GM19328 (cell line): ENCODE data around the gene FGD5.

ENCODE experiments used
- ATAC-seq: cut with Tn5 transposase; IDR thresholded peaks from one replicate; pipeline ENCODE4 v1.9.1; 2021; ENCODE audit warnings: mild to moderate bottlenecking, moderate library complexity; ENCODE audit not compliant: unreplicated experiment

The FGD5 gene

DNA sequence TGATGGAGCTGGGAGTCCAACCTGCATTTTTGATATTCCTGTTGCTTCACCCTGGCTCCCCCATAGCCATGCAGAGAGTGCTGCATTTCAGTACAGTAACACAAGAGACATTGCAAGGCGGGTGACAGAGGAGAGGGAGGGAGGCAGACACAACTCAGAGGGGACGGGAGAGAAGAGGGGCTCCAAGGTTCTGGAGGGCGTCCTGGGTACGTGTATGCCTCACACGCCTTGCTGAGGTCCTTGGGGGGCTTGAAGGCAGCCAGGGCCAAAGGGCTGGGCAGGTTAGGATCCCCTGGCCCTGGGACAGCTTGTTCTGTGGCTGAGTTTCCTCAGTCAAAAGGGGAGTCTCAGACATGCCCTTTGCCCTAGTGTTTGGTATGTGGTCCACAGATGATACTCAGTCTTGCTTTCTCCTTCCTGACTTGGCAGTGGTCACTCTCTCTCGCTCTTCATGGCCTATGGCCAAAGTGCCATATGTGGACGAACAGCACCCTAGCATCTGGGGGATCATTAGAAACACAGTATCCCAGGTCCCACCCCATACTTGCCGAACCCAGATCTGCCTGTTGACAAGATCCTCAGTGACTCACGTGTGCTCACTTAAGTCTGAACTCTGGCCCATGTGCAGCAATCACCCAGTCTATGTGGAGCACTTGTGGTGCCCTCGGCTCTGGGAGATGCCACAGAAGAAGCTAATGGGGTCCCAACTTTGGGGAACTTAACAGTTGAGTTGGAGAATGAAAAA, 52.9 kb downstream of the FGD5 start:
- ATAC-seq: no peak

DNA sequence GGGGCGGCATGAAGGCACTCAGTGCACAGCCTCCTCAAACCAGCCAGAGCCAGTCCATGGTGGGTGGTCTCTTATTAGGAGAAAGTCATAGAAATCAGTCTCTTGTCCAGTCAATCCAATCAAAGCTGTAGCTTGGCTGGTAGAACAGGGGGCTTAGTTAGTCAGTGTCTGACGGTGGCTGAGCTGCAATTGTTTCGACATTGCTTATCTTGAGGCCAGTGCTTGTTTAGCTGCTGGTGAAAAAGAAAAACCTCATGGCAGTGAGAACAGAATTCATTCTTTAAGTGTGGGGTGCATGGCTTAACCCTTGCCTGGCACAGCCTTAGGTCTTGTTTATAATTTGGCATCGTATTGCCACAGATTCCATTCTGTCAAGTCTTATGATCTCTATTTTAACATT, 53.9 kb downstream of the FGD5 start:
- no peak for ATAC-seq

DNA sequence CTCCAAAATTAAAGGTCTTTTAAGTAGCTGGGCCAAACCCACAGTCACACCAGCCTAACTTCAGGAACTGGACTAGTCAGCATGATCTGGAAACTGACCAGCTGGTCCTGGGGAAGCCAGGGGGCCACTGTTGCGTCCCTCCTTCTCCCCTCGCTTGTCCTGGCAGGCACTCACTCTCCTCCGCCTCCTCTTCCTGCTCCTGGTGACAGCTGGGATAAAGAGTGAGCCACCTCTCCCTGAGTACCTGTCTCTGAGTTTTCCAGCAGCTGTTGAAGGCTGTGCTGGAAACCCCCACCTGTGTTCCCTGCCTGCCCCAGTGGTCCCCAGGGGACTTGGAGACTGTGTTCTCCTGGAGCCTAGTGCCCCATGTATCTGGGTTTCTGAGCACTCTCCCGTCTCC, 56.0 kb downstream of the FGD5 start:
- no peak for ATAC-seq

DNA sequence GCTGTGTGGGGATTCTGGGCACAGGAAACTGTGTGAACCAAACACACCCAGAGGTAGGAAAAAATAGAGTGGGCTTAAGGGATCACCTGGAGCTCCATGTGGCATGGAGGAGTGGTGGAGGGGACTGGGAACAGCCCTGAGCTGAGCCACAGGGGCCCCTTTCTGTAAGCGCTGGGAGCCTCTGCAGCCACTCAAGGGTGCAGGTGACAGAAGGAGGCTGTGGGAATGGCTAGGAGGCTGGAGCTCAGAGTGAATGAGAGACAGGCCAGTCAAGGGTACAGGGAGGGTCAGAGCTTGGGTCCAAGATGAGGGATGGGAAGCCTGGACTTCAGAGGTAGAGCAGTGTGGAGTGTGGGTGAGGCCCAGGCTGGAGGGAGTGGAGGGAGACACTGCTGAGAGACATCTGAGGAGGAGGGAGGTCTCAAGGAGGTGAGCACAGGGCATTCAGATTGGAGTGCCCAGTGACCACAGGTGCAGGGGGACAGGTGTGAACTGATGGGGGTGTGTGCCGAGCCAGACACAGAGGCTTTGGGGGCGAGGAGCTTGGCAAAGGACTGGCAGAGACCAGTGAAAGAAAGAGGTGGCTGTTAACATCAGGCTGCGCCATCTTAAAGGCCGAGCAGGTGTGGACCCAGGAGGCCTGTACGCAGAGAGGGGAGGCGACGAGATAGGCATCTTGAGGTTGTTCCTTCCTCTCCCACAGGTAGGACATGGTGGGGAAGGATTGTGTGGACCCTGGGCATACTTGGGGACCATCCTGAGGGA, 56.8 kb downstream of the FGD5 start:
- ATAC-seq: no peak

DNA sequence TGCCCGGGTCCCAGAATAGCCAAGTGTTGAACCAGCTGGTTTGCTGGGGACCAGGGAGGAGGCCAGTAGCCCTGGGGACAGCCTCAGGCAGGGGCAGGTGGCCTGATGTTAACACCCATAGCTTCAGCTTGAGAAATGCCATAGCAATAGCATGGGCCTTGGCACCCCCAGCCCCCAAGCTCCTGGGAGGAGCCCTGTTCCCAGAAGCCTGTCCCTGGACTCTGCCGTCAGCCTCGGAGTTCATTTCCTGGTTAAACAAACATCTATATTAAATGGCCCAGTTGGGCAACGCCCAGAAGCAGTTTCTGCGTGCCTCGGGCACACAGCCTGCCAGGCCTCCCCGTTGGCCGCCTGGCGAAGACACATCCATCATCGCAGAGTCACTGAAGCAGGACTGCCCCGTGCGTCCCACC, 58.2 kb downstream of the FGD5 start:
- no peak for ATAC-seq

DNA sequence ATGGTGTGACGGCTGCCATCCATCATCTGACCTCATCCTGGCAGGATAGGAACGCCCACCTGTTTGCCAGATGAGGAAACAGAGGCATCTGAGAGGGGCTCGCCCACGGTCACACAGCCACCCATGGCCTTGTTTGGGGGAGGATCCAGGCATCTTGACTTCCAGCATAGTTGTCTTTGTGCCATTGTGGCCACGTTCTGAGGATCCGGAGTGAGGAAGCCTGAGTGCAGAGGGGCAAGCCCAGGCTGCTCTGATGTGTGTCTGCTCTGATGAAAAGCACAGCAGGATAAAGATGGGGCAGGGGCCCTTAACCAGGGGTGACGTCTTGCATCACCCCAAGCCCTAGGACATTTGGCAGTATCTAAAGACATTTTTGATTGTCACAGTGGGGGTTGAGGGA, 58.7 kb downstream of the FGD5 start:
- ATAC-seq: no peak

DNA sequence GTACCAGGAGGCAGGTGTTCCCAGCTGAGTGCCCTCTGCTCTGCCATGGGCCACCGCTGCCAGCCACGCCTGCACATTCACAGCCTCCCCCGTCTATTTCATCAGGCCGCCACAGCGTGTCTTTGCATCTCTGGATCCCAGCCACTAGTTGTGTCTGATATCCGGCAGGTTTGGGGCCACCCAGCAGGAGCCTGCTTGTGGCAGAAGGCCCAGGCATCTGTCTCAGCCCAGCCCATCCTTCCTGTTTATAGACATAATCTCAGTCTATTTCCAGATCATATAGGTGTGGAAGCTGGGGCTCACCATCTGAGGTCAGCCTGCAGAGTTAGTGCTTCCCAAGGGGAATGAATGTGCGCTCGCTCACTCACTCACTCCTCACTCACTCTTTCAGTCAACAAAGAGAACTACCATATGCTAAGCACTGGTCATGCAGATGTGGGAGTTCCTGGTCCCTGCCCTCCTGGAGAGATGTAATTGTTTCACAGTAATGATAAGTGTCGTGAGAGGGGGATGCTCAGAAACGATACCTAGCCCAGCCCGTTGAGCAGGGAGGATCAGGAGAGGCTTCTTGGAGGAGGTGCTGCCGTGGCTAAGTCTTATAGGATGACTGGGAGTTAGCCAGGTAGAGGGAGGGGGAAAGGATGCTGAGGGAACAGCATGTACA, 60.6 kb downstream of the FGD5 start:
- ATAC-seq: no peak

DNA sequence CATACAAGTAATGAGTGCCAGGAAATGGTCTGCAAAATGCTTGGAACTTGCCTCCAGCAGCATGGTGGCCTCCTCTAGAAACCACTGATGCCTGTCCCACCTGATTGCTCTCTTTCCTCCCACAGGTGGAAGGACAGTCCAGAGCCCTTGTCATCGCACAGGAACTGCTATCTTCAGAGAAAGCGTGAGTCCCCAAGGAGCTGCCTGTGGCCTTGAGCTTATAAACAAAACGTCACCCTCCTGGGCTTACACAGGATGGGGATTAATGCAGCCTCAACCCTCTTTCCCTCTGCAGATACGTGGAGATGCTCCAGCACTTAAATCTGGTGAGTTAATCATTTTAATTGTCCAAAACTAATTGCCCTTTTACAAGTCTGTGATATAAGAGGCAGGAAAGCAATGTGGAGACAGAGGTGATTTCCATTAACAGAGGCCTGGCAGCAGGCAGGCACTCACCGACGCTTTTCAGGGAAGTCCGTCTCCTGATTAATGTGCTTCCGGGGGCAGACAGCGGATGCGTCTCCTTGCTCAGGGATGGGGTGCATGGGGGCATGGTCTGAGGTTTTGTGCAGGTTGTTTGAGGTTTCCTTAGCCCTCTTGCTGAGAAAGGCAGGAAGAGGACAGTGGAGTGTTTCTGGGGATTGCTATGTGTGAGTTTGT, 61.8 kb downstream of the FGD5 start:
- ATAC-seq: no peak

DNA sequence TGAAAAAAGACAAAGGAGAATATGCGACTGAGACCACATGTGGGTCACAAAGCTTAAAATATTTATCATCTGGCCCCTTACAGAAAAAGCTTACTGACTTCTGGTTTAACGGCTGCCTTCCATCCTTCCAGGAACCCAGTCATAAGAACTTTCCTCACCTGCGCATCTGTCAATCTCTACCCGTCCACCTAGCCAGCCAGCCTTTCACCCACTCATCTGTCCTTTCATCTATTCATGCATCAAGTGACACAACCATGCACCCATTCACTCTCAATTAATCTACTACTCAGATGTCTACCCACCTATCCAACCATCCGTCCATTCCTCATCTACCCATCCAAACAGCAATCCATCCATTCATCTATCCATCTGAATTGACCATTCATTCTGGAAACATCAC, 64.5 kb downstream of the FGD5 start:
- ATAC-seq: no peak

DNA sequence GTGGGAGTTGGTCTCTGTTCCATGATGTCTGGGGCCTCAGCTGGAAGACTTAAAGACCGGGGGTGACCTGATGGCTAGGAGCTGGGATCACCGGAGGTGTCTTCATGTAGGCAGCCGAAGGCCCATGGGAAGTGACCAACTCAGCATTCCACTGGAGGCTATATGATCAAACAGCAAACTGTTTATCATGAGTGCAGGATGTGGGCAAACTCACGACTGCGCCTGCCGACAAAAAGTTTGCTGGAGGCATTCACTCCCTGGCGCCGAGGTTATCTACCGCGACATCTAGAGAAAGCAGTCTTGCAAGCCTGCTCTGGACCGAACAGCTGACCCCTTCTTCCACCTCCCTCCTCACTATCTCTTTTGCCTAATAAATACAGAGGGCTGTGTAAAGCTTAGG, 65.9 kb downstream of the FGD5 start:
- ATAC-seq: no peak

DNA sequence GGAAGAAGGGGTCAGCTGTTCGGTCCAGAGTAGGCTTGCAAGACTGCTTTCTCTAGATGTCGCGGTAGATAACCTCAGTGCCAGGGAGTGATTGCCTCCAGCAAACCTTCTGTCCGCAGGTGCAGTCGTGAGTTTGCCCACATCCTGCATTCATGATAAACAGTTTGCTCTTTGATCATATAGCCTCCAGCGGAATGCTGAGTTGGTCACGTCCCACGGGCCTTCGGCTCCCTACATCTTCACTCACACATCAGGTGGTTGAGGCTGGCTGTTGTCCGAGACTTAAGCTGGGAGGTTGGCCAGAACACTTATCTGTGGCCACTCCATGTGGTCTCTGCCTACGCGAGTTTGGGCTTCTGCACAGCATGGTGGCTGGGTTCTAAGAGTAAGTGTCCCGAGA, 66.5 kb downstream of the FGD5 start:
- ATAC-seq: no peak

DNA sequence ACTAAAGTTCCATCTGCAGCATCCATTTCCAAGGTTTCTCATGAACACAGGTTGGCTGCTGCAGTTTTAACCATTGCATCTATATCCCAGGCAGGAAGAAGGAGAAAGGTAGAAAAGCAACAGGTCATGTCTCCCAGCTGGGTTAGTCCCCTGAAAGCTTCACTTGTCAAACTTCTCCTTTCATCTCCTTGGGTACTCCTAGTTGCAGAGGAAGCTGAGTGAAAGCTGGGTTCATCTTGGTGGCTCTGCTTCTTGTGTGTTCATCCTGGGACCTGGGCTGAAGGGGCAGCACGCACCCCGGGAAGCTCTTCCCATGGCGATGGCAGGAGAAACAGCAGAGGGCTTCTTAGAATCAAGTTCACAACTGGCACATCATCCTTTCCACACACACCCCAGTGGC, 67.3 kb downstream of the FGD5 start:
- ATAC-seq: no peak

DNA sequence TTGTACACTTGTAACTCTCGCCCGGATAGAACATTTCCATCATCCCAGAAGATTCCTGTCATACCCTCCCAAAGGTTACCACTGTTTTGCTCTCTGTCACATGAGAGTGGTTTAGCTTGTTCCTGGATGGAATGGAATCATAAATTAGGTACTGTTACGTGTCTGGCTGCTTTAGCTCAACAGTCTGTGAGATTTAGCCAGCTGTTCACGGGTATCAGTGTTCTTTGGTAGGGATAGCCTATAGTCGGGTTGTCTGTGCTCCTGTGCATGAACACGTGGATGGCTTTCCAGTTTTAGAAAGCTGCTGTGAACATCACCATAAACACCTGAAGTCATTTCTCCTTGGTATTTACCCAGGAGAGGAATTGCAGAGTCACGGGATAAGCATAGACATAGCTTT, 70.4 kb downstream of the FGD5 start:
- ATAC-seq: no peak

DNA sequence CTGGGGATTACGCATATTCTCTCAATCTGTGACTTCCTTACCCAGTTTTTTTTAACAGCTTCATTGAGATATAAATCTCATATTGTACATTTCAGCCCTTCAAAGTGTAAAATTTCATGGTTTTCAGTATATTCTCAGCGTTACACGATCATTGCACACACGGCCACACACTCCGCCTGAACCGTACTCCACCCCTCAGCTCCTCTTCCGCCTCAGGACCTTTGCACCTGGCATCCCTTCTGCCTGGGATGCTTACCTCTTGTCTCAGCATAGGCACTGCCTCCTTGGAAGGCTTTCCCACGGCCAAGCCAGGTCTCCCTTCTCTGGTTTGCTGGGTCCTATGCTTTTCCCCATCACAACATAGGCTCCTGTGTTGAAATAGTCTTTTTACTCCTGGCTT, 71.2 kb downstream of the FGD5 start:
- ATAC-seq: no peak

DNA sequence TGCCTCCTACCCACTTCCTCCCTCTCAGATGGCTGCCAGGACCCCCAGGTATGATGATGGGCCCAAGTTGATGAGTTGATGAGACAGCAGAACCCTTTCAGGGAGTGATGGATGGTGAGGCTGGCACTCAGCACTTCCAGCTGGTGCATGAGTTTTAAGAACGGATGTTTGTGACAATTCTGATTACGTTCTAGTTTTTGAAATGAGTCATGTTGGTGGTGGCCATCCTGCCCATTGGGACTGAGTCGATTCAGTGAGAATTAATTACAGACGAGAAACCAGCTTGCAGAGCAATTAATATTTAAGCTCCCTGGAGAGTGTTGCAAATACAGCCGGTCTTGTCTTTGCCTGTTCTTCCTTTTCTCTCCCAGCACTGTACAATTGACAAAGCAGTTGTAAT, 71.7 kb downstream of the FGD5 start:
- ATAC-seq: no peak

DNA sequence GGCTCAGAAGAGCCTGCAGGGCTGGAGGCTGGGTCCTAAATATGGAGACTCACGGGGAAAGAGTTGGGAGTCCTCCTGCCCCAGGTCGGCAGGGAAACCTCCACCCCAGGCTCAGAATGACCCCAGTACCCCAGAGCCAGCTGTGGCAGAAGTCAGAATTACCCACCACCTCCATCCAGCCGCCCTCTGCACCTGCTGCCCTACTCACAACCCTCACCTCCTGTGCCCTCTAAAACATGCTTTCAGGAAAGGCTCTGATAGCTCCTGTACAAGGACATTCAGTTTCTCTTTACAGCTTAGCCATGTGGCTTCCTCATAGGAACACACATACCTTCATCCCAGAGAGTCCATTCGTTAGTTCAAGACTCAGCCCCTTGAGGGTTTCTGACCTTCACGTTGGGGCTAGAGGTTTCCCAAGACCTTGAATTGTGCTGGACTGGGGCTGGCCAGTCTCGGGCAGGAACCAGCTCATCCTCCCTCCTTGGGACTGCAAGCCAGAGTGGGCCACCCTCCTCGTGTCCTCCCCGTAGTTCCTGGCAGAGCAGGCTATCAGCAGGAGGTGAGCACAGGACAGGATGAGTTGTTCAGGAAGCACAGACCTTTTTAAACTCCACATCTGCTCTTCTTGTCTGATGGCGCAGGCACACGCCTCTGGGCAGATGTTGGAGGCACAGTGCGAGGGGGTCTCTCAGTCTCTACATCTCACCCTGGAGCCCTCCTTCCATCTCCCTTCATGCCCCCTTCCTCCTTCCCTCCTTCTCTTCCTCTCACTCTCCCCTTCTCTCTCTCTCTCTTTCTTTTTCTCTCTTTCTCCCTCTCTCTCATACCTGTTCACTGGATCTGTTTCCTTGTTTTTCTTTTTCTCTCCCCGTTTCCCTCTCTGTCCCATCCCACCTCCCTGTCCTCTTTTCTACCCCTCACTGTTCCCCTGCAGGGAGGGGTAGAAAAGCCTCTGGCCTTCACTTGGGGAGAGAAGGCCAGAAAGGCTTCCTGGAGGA, 72.7 kb downstream of the FGD5 start:
- ATAC-seq: no peak

DNA sequence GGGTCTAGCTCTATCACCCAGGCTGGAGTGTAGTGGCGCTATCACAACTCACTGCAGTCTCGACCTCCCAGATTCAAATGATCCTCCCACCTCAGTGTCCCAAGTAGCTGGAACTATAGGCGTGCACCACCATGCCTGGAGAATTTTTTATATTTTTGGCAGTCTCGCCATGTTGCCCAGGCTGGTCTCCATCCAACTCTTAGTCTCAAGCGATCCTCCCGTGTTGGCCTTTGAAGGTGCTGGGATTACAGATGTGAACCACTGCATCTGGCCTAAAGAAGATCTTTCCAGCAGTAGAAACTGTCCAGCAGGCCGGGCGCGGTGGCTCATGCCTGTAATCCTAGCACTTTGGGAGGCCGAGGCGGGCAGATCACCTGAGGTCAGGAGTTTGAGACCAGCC, 73.5 kb downstream of the FGD5 start:
- ATAC-seq: no peak

DNA sequence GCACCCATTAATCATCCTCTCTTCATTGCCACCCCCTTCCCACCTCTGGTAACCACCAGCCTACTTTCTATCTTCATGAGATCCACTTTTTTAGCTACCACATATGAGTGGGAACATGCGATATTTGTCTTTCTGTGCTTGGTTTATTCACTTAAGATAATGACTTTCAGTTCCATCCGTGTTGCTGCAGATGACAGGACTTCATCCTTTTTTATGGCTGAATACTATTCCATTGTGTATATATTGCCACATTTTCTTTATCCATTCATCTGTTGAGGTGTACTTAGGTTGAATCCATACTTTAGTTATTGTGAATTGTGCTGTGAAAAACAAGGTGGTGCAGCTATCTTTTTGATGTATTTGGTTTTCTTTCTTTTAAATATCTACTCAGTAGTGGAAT, 75.3 kb downstream of the FGD5 start:
- ATAC-seq: no peak

DNA sequence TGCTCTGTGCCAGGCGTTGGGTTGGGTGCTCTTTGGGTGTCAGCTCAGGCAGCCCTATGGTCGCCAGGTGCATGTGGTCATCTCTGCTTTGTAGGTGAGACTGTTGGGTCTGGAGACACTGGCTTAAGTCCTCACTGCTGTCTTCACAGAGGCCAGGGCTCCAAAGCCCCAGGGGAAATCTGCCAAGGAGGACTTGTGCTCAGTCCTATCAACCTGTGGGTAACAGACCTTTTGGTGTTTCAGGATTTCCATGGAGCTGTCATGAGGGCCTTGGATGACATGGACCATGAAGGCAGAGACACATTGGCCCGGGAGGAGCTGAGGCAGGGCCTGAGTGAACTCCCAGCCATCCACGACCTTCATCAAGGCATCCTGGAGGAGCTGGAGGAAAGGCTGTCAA, 78.5 kb downstream of the FGD5 start:
- no peak for ATAC-seq

DNA sequence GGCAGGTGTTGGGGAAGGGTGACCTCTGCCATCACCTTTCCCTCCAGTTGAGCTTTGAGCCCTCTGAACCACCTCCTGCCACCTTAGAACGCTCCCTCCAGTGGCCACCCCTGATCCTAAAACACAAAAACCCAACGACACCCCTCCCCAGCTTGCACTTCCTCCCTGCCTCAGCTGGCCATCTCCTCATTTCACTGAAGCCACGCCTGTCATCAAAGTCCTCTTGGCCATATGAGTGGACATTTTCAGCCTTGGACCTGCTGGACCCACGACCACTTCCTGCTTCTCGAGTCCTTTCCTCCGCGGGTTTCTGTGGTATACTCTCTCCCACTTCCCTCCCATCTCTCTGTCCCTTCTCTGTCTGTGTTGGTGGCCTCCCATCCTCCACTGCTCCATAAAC, 80.2 kb downstream of the FGD5 start:
- ATAC-seq: no peak
